ENCODE measurements around the gene EPHA6.

EPHA6 gene

GRCh38 chr3:97763586-97764406 is 949.4 kb downstream of the EPHA6 start:
- POLR2A ChIA-PET = interaction anchor here (0.6 to 1.2 kb wide), 12 partner anchors 11 to 259 kb away, joined by 3 to 7 read pairs (median 3); partner anchors contain the start of gene CRYBG3
- DNase-seq (ENCODE audit: extremely low spot score) = no peak
- TF ChIP-seq PKNOX1 (IDR thresholded peaks at IDR 0.05) (no peak; the same call in 1 of the 2 replicates), BHLHE40 (IDR thresholded peaks at IDR 0.05; ENCODE audit: borderline replicate concordance) (no peak), L3MBTL2 (conservative IDR thresholded peaks at IDR 0.05) (no peak; the same call in 1 of the 2 replicates), ARNT (IDR thresholded peaks at IDR 0.05) (no peak), NFRKB (IDR thresholded peaks at IDR 0.05) (no peak), SP1 (IDR thresholded peaks at IDR 0.05) (no peak), FOXA1 (IDR thresholded peaks at IDR 0.05) (no peak), FOXK2 (IDR thresholded peaks at IDR 0.05) (no peak), HDGF (IDR thresholded peaks at IDR 0.05; ENCODE audit: borderline replicate concordance) (no peak), TARDBP (IDR thresholded peaks at IDR 0.05) (no peak), LEF1 (IDR thresholded peaks at IDR 0.05; ENCODE audit: borderline replicate concordance) (no peak), CTBP1 (IDR thresholded peaks at IDR 0.05; ENCODE audit: borderline replicate concordance) (no peak), SUZ12 (IDR thresholded peaks at IDR 0.05) (no peak), ELF4 (IDR thresholded peaks at IDR 0.05) (no peak), ZNF384 (IDR thresholded peaks at IDR 0.05) (no peak), FOXM1 (IDR thresholded peaks at IDR 0.05; ENCODE audit: borderline replicate concordance) (no peak)
- CTCF ChIA-PET = interaction anchor here (0.9 kb wide), 2 partner anchors 12 to 14 kb away, joined by 3 to 5 read pairs; no protein-coding TSS in a partner anchor

DNA sequence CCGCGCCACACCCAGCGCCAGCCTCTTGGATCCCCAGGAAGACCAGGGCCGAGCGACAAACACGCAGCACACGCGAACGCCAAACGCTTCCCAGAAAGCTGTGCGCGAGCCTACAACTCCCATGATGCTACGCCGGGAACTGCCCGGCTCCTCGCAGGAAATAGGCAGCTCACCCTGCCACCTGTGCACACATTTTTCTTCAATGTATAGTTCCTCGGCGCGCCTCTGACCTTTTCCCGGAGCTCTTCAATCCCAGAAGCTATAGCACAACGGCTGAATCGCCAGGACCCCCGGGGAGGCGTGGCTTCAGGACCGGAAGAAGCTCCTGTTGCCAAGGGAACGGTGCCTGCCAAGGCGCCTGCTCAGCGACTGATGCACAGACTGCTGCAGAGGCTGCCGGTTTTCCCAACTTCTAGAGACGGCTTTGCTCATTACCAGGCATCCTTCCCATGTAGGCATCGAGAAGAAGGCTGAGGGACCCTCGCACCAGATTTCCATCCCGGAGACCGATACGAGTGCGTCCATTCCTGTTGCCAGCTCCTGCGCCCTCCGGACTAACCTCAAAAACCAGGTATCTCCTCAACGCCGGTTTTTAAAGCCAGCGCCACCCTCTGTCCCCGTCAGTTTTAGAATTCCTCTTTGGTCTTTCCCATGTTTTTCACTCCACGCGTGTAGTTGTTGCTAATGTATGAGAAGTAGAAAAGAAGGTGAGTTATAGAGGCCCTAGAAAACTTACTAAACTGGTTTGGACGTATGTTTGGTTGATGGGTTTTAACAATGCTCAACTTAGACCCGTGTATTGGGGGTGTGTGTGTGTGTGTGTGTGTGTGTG is 950.2 kb downstream of the EPHA6 start, which contains the start of gene ARL6:
Gene ARL6 (plus strand): TSS at position 352 of the 832 bp plus-strand sequence. CDS start 3,350 bp downstream, outside the sequence.
- POLR2A ChIA-PET = interaction anchor here (0.6 to 1.2 kb wide), 15 partner anchors 9 to 258 kb away, joined by 3 to 7 read pairs (median 3); partner anchors contain the start of gene CRYBG3
- TF ChIP-seq BHLHE40 (IDR thresholded peaks at IDR 0.05; ENCODE audit: borderline replicate concordance) = no peak
- TF ChIP-seq L3MBTL2 (conservative IDR thresholded peaks at IDR 0.05) = peak; percentile 45
- TF ChIP-seq SUZ12 (IDR thresholded peaks at IDR 0.05) = 0 out of 2 replicates have a peak, but pooled peaks have one; percentile 44
- peak; percentile 87 for DNase-seq (ENCODE audit: extremely low spot score)
- CTCF ChIA-PET = interaction anchor here (0.9 kb wide), 2 partner anchors 11 to 15 kb away, joined by 3 to 5 read pairs; no protein-coding TSS in a partner anchor

GRCh38 chr3:97765336-97765735 is 950.9 kb downstream of the EPHA6 start:
- TF ChIP-seq L3MBTL2 (conservative IDR thresholded peaks at IDR 0.05) (no peak), ELF4 (IDR thresholded peaks at IDR 0.05) (no peak), TARDBP (IDR thresholded peaks at IDR 0.05) (no peak), LEF1 (IDR thresholded peaks at IDR 0.05; ENCODE audit: borderline replicate concordance) (no peak), SUZ12 (IDR thresholded peaks at IDR 0.05) (no peak), HDGF (IDR thresholded peaks at IDR 0.05; ENCODE audit: borderline replicate concordance) (no peak), SP1 (IDR thresholded peaks at IDR 0.05) (no peak), FOXM1 (IDR thresholded peaks at IDR 0.05; ENCODE audit: borderline replicate concordance) (no peak), PKNOX1 (IDR thresholded peaks at IDR 0.05) (no peak), CTBP1 (IDR thresholded peaks at IDR 0.05; ENCODE audit: borderline replicate concordance) (no peak), FOXK2 (IDR thresholded peaks at IDR 0.05) (no peak), FOXA1 (IDR thresholded peaks at IDR 0.05) (no peak), BHLHE40 (IDR thresholded peaks at IDR 0.05; ENCODE audit: borderline replicate concordance) (no peak), ZNF384 (IDR thresholded peaks at IDR 0.05) (no peak), ARNT (IDR thresholded peaks at IDR 0.05) (no peak), NFRKB (IDR thresholded peaks at IDR 0.05) (no peak)
- DNase-seq (ENCODE audit: extremely low spot score) = no peak
- ChIA-PET POLR2A (interaction anchor here (1.2 kb wide), 1 partner anchor 15 kb away, joined by 5 read pairs; no protein-coding TSS in a partner anchor), CTCF (no interaction called here)

- CTCF ChIA-PET = no interaction called here
- TF ChIP-seq SUZ12 (IDR thresholded peaks at IDR 0.05) (no peak), HDGF (IDR thresholded peaks at IDR 0.05; ENCODE audit: borderline replicate concordance) (no peak), BHLHE40 (IDR thresholded peaks at IDR 0.05; ENCODE audit: borderline replicate concordance) (no peak), SP1 (IDR thresholded peaks at IDR 0.05) (no peak), LEF1 (IDR thresholded peaks at IDR 0.05; ENCODE audit: borderline replicate concordance) (no peak)
- POLR2A ChIA-PET = no interaction called here
- no peak for DNase-seq (ENCODE audit: extremely low spot score)
Measured at GRCh38 chr3:97772926-97773325, 958.5 kb downstream of the EPHA6 start.

DNA sequence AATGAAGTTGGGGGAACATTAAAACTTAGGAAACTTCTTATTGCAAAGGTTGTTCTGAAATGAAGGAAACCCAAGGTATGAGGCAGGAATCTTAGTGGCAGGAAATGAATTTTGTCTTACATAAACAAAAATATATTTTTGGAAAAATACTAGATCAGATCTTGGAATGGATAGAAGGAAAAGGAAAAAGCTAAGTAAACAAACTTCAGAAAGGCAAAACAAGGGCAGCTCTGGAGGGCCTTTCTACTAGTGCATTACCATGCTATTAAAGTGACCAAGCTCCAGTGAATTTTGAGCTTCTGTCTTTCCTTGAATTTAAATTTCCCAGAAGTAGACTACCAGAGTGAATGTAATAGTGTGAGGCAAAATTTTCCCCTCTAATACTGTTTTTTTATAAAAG is 963.8 kb downstream of the EPHA6 start:
- TF ChIP-seq FOXK2 (IDR thresholded peaks at IDR 0.05) (no peak), L3MBTL2 (conservative IDR thresholded peaks at IDR 0.05) (no peak), CTBP1 (IDR thresholded peaks at IDR 0.05; ENCODE audit: borderline replicate concordance) (no peak), LEF1 (IDR thresholded peaks at IDR 0.05; ENCODE audit: borderline replicate concordance) (no peak), ELF4 (IDR thresholded peaks at IDR 0.05) (no peak), ZNF384 (IDR thresholded peaks at IDR 0.05) (no peak), TARDBP (IDR thresholded peaks at IDR 0.05) (no peak), SUZ12 (IDR thresholded peaks at IDR 0.05) (no peak), PKNOX1 (IDR thresholded peaks at IDR 0.05) (no peak), NFRKB (IDR thresholded peaks at IDR 0.05) (no peak), HDGF (IDR thresholded peaks at IDR 0.05; ENCODE audit: borderline replicate concordance) (no peak), FOXM1 (IDR thresholded peaks at IDR 0.05; ENCODE audit: borderline replicate concordance) (no peak), FOXA1 (IDR thresholded peaks at IDR 0.05) (no peak), SP1 (IDR thresholded peaks at IDR 0.05) (no peak), ARNT (IDR thresholded peaks at IDR 0.05) (no peak), BHLHE40 (IDR thresholded peaks at IDR 0.05; ENCODE audit: borderline replicate concordance) (no peak)
- ChIA-PET POLR2A (no interaction called here), CTCF (no interaction called here)
- no peak for DNase-seq (ENCODE audit: extremely low spot score)

All from HEK293T (cell line).